ENCODE data around the gene CS.
A peak's percentile ranks its signal among the peaks of the same experiment; 100 is the strongest.
"Not testable (repeated sequence)": the region's sequence is repeated elsewhere in the genome, so short reads cannot be mapped to it uniquely, and the experiment has no call there.

CS gene

DNA sequence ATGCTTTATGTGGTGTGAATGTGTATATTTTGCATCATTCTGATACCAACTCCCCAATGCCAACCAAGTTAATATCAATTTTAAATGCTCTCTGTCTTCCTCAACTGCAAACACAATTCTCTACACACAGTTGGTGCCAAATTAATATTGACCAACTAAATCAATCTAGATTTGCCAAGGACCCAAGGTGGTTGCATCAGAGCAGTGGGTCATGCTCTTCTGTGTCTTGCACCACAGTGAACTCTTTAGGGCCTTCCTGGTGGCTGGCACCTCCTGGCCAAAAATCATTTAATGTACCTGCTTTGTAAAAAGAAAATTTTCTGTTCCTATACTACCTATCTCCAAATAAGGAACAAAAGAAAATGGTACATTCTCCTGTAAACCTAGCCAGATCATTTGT lies 19.3 kb downstream of the CS start:
- no peak for DNase-seq (ENCODE audit: low read depth, low spot score)

- no peak for DNase-seq (ENCODE audit: low read depth, low spot score)
These were observed 21.2 kb downstream of the CS start for GRCh38 chr12:56278905-56279304.

GRCh38 chr12:56274299-56274698 lies 25.8 kb downstream of the CS start:
- DNase-seq (ENCODE audit: low read depth, low spot score): no peak

DNA sequence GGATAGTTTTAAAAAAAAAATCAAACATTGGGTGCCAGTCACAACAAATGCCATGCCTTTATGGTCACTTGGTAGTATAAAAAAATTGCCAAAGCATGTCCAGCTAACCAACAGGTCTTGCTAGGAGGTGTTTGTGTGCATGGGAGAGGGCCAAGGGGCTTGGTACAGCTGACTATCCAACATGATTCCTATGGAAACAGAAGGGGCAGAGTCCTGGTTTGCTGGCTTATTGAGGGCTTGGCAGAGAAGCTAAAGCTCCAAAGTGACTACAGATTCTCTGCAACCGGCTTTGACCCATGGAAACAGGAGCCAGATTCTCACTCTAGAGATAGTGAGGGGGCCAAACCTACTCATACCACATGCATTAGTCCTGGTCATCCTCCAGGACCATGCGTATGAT lies 27.7 kb downstream of the CS start:
- not testable (repeated sequence) for DNase-seq (ENCODE audit: low read depth, low spot score)

DNA sequence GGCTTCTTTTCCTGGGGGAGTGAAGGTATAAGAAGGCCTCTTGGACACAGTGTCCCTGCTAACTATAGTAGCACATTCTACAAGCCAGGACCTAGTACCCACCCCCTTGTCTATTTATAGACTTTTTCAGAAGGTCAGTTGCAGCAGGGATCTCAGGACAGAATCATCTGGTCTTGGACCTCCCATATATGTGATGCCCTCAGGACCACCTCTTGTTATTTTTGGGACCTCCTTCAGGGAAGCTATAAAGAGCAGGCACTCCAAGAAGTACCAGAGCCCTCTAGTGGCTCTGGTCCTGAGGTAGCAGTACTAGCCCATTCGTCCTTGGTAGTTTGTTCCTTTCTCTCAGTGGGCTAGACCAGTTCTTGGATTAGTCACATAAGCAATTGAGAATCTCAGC lies 29.1 kb downstream of the CS start:
- no peak for DNase-seq (ENCODE audit: low read depth, low spot score)

DNA sequence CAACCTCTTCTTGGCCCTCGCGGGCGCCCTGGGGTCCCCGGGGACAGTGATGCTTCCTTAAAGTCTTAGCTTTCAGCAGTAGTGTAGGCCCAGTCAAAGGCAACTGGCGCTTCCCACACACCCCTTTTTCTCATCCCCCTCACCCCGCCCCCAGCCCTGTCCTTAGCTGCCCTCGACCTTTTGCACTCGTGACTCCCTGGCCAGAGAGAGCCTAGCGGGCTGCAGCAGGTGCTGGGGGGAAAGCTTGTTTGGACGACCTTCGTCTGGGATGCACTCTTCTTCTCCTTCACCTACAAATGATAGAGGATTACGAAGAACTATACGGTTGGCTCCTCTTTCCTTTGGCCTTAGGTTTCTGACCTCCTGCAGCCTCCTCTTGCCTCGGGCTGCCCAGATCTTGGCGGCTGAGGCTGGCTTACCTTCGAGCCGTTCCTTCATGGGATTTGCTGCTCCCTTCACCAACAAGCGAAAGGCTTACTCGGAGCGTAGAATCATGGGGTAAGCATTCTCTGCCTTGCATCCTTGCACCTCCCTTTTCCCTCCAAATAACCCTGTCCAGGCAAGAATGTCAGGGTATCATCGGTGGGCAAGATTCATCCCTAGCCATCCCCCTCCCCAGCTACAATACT lies 32.6 kb downstream of the CS start:
- DNase-seq (ENCODE audit: low read depth, low spot score): no peak

DNA sequence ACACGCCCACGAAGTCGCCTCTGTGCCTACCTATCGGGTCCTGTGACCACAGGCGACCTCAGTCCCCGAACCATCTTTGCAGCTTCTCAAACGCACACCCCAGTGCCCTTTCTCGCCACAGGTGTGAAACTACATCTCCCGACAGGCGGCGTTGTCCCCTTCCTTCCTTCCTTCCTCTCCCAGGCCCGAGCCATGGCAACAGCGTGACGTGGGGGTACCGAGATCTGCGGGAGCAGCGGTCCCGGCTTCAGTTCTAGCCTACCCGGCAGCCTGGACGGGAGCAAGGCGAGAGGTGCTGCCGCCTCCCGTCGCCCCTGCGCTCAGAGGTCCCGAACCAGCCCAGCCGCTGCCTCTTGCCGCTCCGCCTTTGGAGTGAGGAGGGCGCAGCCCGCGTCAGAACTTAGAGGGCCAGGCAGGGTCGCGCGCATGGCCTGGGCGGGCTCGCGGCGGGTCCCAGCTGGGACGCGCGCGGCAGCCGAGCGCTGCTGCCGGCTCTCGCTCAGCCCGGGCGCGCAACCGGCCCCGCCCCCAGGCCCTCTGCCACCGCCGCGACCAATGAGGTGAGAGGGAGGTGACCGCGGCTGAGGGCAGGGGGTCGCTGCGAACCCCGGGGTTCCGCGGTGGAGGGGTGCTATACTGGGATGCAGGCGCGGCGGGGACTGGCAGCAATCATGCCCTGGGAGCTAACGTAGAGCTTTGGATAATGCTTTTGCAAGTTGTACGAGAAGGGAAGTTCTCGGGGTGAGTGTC lies 33.3 kb downstream of the CS start, which contains the start of gene COQ10A:
Gene COQ10A (plus strand): TSS at position 250 of the 750 bp plus-strand sequence. CDS start 177 bp downstream, at position 427.
- DNase-seq (ENCODE audit: low read depth, low spot score): peak; percentile 47

- DNase-seq (ENCODE audit: low read depth, low spot score): not testable (repeated sequence)
These were observed 34.0 kb downstream of the CS start for GRCh38 chr12:56266068-56266692.

DNA sequence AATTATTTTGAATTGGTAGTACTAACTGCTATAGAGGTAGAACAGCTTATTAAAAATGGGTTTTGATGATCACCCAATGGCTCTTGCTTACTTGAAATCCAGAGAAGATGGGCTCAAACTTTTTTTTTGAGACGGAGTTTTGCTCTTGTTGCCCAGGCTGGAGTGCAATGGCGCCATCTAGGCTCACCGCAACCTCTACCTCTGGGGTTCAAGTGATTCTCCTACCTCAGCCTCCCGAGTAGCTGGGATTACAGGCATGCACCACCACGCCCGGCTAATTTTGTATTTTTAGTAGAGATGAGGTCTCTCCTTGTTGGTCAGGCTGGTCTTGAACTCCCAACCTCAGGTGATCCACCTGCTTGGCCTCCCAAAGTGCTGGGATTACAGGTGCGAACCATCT lies 37.2 kb downstream of the CS start:
- not testable (repeated sequence) for DNase-seq (ENCODE audit: low read depth, low spot score)

DNA sequence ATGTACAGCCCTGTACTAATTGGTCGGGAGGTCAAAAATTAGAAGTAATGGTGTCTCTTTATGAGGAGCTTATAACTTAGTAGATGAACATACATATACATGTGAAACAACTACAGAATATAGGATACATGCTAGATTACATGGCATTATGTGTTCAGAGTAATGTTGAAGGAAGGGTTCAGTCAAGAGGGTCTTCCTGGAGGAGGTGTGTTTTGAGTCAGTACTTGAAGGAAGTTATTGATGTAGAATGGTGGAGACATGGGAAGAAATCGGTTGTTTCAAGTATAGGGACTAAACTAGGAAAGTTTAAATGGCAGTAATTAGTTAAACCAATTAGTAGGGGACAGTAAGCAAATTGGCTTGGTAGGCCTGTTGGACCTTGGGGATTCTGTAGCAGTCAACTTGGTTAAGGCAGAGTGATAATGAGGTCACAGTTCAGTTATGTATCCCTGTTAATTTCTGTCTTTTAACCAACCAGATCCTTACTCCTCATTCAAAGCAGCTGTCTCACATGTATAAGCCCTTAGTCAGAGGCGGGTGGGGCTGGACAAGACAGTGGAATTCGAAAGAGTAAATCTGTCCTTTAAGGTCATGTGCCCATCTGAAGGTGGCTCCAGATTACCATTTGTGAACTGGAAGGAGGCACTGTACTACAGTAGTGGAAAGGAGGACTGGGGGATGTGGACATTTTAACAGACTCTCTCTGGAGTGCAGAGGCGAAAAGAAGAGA lies 38.5 kb downstream of the CS start:
- DNase-seq (ENCODE audit: low read depth, low spot score): no peak

GRCh38 chr12:56260921-56261320 lies 39.2 kb downstream of the CS start:
- DNase-seq (ENCODE audit: low read depth, low spot score): no peak

GRCh38 chr12:56260380-56260779 lies 39.8 kb downstream of the CS start:
- DNase-seq (ENCODE audit: low read depth, low spot score): no peak

DNA sequence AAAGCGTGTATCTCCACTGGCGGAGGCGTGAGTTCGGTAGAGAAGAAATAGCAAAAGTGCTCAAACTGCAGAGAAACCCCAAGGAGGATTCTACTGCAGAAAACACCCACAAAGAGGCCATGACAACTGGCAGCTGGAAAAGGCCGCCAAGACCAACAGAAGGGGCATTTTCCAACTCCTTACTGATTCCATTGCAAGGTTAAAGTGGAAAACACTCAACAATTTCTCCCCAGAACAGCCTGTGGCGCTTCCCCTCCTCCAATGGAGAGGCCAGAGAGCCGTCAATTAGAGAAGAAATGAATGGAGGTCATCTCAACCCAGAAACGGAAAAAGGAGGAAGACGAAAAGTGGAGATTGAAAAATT lies 41.3 kb downstream of the CS start:
- DNase-seq (ENCODE audit: low read depth, low spot score): no peak

DNA sequence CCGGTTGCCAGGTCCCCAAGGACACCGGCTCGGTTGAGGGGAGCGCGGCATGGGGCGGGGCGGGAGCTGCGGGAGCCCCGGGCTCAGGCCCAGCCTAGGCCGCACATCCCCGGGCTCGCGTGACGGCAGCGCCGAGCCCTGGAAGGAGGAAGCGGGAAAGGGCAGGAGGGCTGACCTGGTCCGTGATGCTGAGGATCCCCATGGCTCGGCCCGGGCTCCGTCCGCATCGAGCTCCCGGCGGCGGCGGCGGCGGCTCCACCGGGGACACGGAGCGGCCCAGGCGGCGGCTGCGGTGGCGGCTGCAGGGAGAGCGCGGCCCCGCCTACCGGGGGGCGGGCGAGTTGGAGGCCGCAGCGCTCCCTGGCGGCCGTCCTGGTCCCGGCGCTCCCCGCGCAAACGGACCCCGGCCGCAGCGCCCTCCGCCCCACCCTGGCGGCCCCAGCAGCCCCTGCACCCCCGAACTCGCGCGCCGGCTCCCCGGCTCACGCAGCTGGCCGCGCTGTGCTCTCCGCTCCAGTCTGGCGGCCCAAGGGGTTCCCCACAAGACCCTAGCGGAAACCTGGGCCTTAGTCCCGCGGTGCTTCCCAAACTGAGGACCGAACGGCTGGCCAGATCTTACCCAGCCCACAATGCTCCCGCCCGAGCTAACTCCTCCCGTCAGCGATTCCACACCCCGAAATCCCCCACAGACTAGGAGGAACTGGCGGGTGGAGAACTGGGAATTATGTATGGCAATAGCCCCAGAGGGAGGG lies 41.9 kb downstream of the CS start, which contains the start of gene ANKRD52:
Gene ANKRD52 (minus strand): TSS at position 317 of the 752 bp plus-strand sequence. CDS start 115 bp downstream, at position 202.
- no peak for DNase-seq (ENCODE audit: low read depth, low spot score)

DNA sequence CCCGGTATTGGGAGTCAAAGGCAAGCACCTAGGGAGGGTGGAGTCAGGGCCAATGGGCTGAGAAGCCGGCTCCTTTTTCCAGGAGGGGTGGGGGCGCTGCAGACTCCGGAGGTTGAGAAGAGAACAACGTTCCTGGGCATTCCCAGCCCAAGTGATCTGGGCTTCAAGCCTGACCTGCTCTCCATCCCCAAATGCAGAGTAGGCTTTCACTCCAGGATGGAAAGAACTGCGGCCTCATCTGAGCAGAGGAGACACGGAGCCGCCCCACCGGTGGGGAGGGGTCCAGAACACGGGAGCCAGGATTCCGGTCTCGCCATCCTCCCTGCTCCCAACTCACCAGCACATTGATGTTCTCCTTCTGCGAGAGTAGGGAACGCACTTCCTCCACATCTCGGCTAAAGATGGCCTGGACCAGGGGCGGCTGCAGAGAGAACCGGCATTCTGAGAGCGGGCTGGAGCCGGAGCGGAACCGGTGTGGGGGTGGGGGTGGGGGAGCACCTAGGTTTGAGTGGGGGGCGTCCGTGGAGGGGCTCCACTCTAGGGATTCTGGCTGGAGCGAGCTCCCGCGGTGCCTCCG lies 42.6 kb downstream of the CS start:
- DNase-seq (ENCODE audit: low read depth, low spot score): no peak

GRCh38 chr12:56257071-56257470 lies 43.1 kb downstream of the CS start:
- DNase-seq (ENCODE audit: low read depth, low spot score): no peak

- DNase-seq (ENCODE audit: low read depth, low spot score): no peak
These were observed 43.7 kb downstream of the CS start for GRCh38 chr12:56256326-56256960.

- DNase-seq (ENCODE audit: low read depth, low spot score): no peak
These were observed 44.5 kb downstream of the CS start for GRCh38 chr12:56255671-56256070.

DNA sequence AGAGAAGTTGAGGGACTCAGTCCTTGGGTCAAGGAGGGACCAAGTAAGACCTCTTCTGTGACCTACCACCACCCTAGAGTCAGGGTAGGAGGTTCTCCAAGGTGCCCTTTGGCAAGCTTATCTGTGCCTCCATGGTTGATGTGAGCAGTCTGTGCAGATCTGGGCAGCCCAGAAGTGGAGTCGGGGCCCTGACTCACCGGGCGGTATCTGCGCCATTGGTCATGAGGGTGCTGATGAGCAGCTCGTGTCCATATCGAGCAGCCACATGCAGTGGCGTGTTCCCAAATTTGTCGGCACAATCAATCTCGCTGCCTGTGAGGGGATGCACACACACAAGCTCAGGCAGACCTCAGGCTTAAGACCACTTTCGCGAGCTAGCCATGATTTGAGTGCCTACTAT lies 47.0 kb downstream of the CS start:
- no peak for DNase-seq (ENCODE audit: low read depth, low spot score)

- no peak for DNase-seq (ENCODE audit: low read depth, low spot score)
These were observed 47.5 kb downstream of the CS start for GRCh38 chr12:56252649-56253048.

DNA sequence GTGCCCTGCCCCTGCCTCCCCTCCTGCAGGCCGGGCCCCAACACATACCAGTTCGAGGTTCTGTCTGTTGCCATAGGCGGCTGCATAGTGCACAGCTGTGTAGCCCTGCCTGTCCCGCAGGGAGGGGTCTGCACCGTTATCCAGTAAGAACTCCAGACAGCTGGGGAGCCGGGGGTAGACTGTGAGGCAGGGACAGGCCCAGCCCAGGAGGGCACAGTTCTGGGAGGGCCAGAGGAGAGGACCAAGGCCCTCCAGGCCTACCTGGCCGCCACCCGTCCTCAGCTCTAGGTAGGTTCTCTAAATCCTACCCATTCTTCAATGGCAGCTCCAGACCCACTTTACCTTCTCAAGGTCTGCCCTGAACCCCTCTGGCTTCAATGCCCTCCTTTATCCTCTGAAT lies 51.4 kb downstream of the CS start:
- no peak for DNase-seq (ENCODE audit: low read depth, low spot score)

Measured in brain pericyte (primary cell).